ENCODE data around the gene COPG2. TPM values are rescaled to one million over a fixed set of nuclear protein-coding genes. Genes with fewer than 3 reads are reported as not detected.

COPG2 gene
- total and polyA plus RNA-seq, 2 of the 8 experiments (the other 6 are each of a cell fraction or from before 2014, with no cell fraction given) = 50.3 to 53.1 TPM

DNA sequence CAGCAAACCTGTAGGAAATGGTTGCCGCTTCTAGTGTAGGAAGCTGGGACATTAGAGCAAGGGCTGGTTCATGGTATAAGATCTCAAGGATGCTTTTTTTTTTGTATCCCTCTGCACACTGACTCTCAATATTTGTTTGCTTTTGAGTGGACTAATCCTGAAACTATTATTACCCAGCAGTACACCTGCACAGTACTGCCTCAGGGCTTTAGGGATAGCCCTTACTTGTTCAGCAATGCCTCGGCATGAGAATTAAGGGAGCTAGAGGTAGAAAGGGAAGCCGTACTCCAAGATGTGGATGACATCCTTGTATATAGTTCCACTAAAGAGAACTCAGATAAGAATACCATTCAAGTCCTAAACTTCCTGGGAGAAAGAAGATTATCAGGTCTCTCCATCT lies 70.5 kb downstream of the COPG2 start:
- no peak overlapping the region for H2BK5ac ChIP-seq (ENCODE audit: low read depth, low read length)

More for the DNA sequence above, 70.5 kb downstream of the COPG2 start:
- Histone ChIP-seq H3K23ac (ENCODE audit: insufficient read length) (no peak overlapping the region), H3K9ac (replicated peaks in 1 of 4; ENCODE audit: extremely low read depth in 1 of 4, low read depth in 3 of 4, low read length in 3 of 4) (no peak overlapping the region), H4K20me1 (replicated peaks in 1 of 2; ENCODE audit: control insufficient read depth in 1 of 2, insufficient read depth in 2 of 2, low read length in 2 of 2) (no peaks in the 10 kb centered on the region), H3K23me2 (ENCODE audit: low read depth, low read length) (no peaks in the 10 kb centered on the region; the same call in 1 of the 2 replicates), H3K27ac (ENCODE audit: low read depth, low read length) (no peak overlapping the region), H3K4me2 (ENCODE audit: insufficient read depth in 1 of 2, low read depth in 2 of 2, low read length in 2 of 2) (no peak overlapping the region), H3K4me1 (replicated peaks in 1 of 4; ENCODE audit: control insufficient read depth in 3 of 4, insufficient read depth in 4 of 4, low read length in 3 of 4) (no peaks in the 10 kb centered on the region), H2AK5ac (ENCODE audit: low read depth, low read length) (no peak overlapping the region), H3K4ac (replicated peaks; ENCODE audit: insufficient read length, low read depth, low read length) (no peak overlapping the region), H3K4me3 (ENCODE audit: extremely low read depth in 1 of 4, insufficient read depth in 2 of 4, low read depth in 3 of 4, low read length in 4 of 4) (no peak overlapping the region), H4K5ac (ENCODE audit: insufficient read length, low read depth, low read length) (no peak overlapping the region), H2BK20ac (ENCODE audit: low read length) (no peak overlapping the region), H2AFZ (ENCODE audit: low read length) (no peak overlapping the region), H3K18ac (ENCODE audit: extremely low read depth, low read length) (no peak overlapping the region), H3K79me2 (ENCODE audit: control insufficient read depth in 1 of 2, insufficient read depth in 2 of 2, low read length in 2 of 2) (no peaks in the 10 kb centered on the region), H3K9me3 (ENCODE audit: insufficient read depth in 2 of 2, low read depth in 1 of 2, low read length in 1 of 2) (no peaks in the 10 kb centered on the region), H4K91ac (replicated peaks; ENCODE audit: insufficient read length, low read length) (no peak overlapping the region), H3K36me3 (ENCODE audit: control insufficient read depth in 2 of 4, insufficient read depth in 4 of 4, low read length in 3 of 4) (no peaks in the 10 kb centered on the region), H3K14ac (ENCODE audit: insufficient read length) (no peak overlapping the region), H3K56ac (replicated peaks; ENCODE audit: insufficient read length, low read depth, low read length) (no peak overlapping the region), H2BK12ac (ENCODE audit: low read depth, low read length) (no peak overlapping the region), H3K27me3 (replicated peaks in 1 of 4; ENCODE audit: control insufficient read depth in 3 of 4, extremely low read depth in 1 of 4, insufficient read depth in 3 of 4, low read length in 3 of 4) (no peaks in the 10 kb centered on the region), H2BK120ac (replicated peaks; ENCODE audit: low read depth, low read length) (no peak overlapping the region), H3K79me1 (ENCODE audit: low read depth, low read length) (no peaks in the 10 kb centered on the region; the same call in 1 of the 2 replicates), H4K8ac (ENCODE audit: extremely low read depth, insufficient read depth, low read length) (no peak overlapping the region), H2BK15ac (ENCODE audit: low read length) (no peak overlapping the region)
- FAIRE-seq = no peak
- ChIA-PET CTCF (ENCODE audit: partially characterized antibody) (interaction anchor here (0.6 to 1.2 kb wide), 2 partner anchors 8 to 125 kb away, joined by 3 to 5 read pairs; no protein-coding TSS in a partner anchor), POLR2A (ENCODE audit: partially characterized antibody) (interaction anchor here (0.6 kb wide), 1 partner anchor 20 kb away, joined by 3 read pairs; no protein-coding TSS in a partner anchor)
- no peak for TF ChIP-seq JUN (IDR thresholded peaks at IDR 0.05; ENCODE audit: low read depth, low read length)
- TF ChIP-seq SRF (IDR thresholded peaks at IDR 0.05; ENCODE audit: low read depth, low read length) = no peak
- TF ChIP-seq GTF2F1 (IDR thresholded peaks at IDR 0.05; ENCODE audit: borderline replicate concordance, low read depth, low read length) = no peak
- no peak for TF ChIP-seq SP2 (IDR thresholded peaks at IDR 0.05; ENCODE audit: low read length)
- no peak for TF ChIP-seq FOSL1 (IDR thresholded peaks at IDR 0.05; ENCODE audit: insufficient read depth, low read depth, low read length)
- 90% methylated on average over 3 of the region's 3 CpGs; no CpG with 5 or more reads in 1 of the 2 experiments for WGBS, 2 experiments (ENCODE audit: extremely low coverage in 1 of 2, insufficient coverage in 1 of 2, insufficient read length in 1 of 2, insufficient replicate concordance in 2 of 2, low coverage in 1 of 2, low lambda C conversion rate in 2 of 2, missing lambda C conversion rate in 1 of 2)
- no peak for DNase-seq (ENCODE audit: low read depth in 1 of 2, low spot score in 2 of 2)

Data from H1 (cell line).